Measurements from ENCODE around the gene CREG2. TPM values are rescaled to one million over a fixed set of nuclear protein-coding genes. Genes with fewer than 3 reads are reported as not detected.
"Not testable (repeated sequence)": the region's sequence is repeated elsewhere in the genome, so short reads cannot be mapped to it uniquely, and the experiment has no call there.

CREG2 gene
- total RNA-seq, 1 donor from 2014 or later: not detected

DNA sequence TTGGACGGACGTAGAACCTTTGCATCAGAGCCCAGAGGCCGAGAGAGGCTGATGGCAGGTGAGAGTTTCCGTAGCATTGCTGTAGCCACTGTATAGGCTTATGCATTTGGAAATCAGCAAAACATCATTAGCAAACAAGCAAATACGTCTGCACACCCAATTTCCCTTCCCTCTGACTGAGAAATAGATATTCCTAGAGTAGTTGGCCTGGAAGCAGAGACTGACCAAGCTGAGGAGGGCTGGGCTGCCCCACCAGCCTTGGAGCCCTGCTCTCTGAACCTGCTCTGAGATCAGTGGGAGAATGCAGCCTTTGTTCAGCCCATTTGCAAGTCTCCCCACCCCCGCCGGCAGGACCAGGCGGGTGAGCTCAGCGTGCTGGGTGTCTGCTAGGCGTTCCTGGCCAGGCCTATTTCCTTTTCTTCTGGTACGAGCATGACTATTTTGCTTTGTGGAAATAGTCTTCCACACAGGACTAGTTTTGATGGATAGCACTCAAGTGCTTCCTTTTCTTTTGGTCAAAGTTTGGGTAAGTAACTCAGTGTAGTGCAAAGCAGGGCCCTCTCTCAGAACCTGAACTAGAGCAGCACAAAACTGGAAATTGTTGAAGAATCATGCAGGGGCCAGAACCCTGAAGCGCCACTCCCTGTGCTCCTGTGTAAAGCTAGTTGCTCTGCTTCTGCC lies 56.9 kb downstream of the CREG2 start:
- ATAC-seq (peak; percentile 74), DNase-seq (ENCODE audit: missing footprints) (peak; percentile 79)
- intact Hi-C loops (cut with DNase I): no loop called here

DNA sequence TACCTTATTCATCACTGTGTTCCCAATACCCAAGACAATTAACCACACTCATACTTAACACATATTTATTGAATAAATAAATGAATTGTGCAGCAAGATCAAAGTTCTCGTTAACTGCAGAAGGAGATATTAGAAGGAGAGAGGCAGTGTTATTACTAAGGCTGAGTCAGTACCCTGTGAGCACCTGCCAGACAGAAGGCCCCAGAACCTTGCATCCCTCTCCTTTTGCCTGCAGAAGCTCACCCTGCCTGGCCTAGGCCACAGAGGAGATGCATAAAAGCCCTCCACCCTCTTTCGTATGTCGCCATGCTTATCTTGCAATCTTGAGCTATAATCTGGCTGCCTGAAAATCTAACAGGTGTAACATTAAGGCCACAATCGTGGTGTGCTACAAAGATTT lies 58.3 kb downstream of the CREG2 start:
- DNase-seq (ENCODE audit: missing footprints) (no peak), ATAC-seq (no peak)
- intact Hi-C loops (cut with DNase I): no loop called here

DNA sequence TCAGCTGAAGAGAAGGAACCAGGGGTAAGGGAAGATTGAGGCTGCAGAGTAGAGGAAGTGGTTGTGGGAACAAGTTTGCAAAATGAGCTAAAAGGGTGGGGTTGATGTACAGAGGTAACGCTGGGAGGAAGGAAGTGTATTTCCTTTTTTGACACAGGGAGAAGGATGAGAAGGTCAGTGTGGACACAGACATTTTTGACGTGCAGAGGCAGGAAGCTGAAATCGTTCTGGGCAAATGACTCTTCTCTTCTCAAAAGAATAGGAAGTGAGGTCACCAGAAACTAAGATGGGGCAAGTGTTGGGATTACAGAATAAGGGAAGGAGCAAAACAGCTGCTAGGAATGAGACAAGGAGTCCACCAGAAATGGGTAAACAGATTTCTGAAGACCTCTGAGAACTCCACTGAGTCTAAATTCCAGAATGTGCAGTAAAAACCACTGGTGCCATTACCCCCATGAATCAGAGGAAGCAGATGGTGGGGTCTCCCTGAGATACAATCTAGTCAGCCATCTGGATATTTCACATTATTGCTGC lies 58.8 kb downstream of the CREG2 start:
- ATAC-seq (peak; percentile 88), DNase-seq (ENCODE audit: missing footprints) (no peak)
- intact Hi-C loops (cut with DNase I): no loop called here

DNA sequence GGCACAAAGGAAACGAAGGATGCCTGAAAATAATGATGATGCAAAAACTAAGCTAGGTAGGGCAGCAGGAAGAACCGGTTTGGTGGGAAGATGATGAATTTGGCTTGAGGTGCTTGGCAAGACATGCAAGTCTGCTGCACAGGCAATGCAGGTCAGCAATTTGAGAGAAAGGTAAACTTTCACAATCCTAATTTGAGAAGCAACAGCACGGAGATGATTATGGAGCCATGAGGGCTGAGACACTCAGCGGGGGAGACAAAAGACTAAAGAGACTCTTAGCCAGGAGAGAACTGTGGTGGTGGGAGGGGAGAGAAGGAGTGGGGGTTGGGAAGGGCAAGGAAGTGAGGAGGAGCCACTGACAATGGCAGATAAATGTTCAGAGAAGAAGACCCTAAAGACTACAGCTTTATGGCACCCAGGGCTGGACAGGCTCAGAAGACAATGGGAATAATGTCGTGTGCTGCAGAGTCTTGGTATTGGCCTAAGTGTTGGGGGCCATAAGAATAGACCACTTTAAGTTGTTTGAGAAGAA lies 59.4 kb downstream of the CREG2 start:
- DNase-seq (ENCODE audit: missing footprints): no peak
- intact Hi-C loops (cut with DNase I): no loop called here
- no peak for ATAC-seq

DNA sequence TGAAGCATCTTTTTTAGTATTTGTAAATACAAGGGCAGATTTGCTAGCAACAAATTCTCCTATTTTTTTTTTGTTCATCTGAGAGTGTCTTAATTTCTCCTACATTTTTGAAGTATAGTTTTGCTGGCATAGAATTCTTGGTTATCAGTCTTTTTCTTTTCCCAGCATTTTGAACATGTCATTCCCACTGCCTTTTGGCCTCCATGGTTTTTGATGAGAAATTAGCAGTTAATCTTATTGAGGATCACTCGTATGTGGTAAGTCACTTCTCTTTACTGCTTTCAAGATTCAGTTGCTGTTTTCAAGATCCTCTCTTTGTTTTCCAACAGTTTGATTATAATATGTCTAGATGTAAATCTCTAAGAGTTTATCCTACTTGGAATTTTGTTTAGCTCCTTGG lies 61.9 kb downstream of the CREG2 start:
- intact Hi-C loops (cut with DNase I): no loop called here
- ATAC-seq (no peak), DNase-seq (ENCODE audit: missing footprints) (no peak)

DNA sequence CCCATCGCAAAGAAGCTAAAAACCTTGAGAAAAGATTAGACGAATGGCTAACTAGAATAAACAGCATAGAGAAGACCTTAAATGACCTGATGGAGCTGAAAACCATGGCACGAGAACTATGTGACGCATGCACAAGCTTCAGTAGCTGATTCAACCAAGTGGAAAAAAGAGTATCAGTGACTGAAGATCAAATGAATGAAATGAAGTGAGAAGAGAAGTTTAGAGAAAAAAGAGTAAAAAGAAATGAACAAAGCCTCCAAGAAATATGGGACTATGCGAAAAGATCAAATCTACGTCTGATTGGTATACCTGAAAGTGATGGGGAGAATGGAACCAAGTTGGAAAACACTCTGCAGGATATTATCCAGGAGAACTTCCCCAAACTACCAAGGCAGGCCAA lies 70.7 kb downstream of the CREG2 start:
- ATAC-seq; DNase-seq (ENCODE audit: missing footprints); intact Hi-C loops (cut with DNase I): not testable (repeated sequence)

DNA sequence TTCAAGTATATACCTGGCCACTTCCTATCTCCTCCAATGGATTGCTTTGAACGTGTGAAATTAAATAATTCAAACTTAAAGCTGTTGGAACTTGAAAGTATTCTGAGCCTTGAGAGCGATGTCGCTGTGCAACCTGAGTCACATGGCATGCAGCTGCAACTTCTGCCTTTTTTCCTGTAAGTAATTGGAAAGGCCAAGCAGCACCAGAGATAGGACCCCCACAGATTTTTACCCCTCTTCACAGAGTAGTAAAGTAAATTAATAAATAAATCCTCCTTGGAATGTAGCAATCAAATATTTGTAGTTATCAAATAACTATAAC lies 75.6 kb downstream of the CREG2 start:
- intact Hi-C loops (cut with DNase I): no loop called here
- DNase-seq (ENCODE audit: missing footprints) (no peak), ATAC-seq (no peak)

DNA sequence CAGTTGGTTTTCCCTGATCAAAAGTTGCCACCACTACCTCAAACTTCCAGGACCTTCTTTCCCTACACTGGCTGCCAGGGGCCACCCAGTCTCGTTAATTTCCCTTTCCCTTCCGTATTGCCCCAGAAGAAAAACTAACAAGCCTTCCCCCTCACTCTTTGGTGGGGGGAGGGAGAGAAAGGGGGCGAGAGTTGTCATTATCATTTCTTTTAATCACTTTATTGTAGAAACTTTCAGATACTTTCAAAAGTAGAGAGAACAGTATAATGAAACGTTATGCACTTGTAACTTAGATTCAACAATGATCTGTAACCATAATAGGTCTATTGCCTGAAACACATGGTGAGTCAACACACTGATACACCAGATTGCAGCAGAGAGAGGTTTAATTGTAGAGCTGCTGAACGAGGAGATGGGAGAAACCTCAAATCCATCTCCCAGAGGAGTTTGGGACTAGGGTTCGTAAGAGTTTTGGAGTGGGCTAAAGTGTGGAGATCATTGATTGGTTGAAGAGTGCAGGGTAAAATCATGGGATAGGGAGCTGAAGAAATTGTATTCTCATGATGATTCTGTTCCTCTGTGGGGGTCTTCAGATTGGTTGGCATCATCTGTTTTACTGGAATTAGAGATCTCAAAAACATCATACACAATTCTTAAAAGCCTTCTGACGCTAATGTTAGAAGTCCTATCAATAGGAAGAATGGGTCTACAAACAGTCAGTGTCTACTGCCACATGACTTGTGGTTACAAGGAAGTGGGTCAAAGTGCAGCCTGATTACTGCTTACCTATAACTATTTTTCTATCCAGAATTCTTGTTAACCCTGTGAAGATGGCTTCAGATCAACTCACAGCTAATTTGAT lies 76.2 kb downstream of the CREG2 start:
- ATAC-seq: no peak
- intact Hi-C loops (cut with DNase I): no loop called here

DNA sequence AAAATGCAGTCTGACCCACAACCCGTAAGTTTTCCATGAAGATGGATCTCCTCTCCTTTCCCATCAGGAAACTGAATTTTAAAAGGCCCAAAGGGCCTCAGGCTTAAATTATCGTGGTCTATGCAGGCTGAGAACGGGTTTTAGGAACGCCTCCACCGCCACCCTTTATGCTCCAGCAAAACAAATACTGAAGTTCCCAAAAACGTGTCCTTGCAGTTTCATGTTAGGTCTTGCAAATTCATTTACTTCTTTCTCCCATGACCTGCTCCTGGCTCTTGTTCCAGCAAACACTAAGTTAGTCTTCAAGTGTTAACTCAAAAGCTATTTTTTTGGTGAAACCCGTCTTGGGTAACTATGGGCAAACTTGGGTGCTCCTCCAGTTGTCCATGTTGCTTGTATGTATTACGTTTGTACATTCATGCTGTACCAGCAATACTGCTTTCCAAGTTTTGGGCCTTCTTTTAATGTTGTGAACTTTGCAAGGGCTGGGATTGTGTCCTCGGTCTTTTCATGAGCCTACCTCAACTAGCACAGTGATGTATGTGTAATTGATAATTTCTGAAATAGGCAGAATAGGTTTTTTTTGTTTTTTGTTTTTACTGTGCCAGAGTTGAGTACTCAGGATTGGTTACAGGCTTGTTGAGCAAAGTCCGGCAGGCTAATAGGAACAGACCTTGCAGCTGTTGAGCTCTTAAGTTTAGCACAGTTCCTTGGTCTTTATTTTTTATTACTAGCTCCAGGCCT lies 77.0 kb downstream of the CREG2 start:
- DNase-seq (ENCODE audit: missing footprints) (no peak), ATAC-seq (no peak)
- intact Hi-C loops (cut with DNase I): no loop called here

More for the DNA sequence above, 76.2 kb downstream of the CREG2 start:
- no peak for DNase-seq (ENCODE audit: missing footprints)

DNA sequence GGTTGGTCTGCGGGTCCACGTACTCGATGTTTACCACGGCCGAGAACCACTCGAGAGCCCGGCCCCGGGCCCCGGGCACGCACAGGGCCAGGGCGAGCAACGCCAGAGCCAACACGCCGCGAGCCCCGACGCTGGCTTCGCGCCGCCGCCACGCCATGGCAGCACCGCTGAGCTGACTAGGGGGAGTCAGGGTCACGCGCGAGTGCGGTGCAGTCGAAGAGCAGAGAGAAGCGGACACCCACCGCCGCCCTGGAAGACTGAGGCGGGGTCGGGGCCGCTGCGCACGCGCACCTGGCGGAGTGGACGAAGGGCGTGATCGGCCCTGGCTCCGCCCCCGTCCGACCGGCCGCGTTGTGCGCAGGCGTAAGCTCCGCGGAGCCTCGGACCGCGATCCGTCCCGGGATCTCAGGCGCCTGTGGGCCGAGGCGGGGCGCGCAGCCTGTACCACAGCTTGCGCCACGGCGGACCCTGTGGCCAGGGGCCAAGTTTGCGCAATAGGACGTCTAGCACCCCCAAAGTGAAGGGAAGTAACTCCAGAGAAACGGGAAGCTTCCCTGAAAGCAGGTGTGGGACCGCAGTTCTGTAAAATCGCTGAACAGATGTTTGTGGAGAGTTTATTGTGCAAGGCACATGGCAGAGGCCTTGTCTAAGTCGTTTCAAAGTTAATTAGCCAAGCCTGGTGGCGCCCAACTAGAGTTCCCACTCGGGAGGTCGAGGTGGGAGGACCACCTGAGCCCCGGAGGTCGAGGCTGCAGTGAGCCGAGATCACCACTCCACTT lies 78.7 kb downstream of the CREG2 start, which contains the start of gene RNF149:
RNF149 (minus strand) TSS at position 270 of the 779 bp plus-strand sequence; CDS start at position 157, 113 bp downstream.
- ATAC-seq: peak; percentile 97
- intact Hi-C loops (cut with DNase I): loop anchor here (5.0 kb wide), 1 partner anchor 56 kb away; the partner anchor contains the start of gene CNOT11
- DNase-seq (ENCODE audit: missing footprints): peak; percentile 98

DNA sequence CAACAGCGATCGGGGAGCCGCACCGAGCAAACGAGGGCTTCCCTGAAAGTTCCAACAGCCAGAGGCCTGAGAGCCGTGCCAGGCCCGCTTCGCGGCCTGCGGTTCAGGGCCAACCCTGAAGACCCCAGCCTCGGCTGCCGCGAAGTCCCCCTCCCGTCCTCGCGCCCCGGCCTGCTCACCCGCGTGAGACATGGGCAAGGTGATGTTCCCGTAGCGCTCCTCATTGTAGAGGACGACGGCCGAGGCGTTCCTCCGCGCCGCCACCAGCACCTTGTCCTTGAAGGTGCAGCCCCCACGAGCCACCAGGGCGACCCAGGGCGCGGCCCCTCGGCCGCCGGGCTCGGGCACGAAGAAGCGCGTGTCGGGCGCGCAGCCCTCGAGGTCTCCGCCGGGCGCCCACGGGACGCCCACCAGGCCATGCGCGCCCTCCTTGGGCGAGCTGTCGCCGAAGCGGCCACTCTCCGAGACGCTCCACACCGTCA lies 79.3 kb downstream of the CREG2 start:
- intact Hi-C loops (cut with DNase I): loop anchor here (5.0 kb wide), 1 partner anchor 56 kb away; the partner anchor contains the start of gene CNOT11
- peak; percentile 71 for DNase-seq (ENCODE audit: missing footprints)
- ATAC-seq: peak; percentile 25

DNA sequence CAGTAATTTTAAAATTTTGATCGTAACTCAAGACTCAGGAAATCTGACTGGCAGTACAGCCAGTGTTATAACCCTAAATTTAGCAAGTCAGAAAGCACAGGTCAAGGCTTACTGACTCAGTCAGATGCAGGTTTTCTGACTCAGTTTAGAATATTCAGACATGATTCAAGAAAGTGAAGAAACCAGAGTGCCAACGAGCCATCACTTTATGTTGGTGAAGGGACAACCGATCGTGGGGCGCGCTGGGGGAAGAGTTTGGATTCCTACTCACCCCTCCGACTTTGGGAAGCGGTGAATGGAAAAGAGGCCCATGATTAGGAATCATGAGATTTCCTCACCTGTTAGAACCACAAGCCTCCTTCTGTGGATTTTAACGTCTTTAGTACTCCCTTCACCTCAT lies 79.8 kb downstream of the CREG2 start:
- DNase-seq (ENCODE audit: missing footprints) (no peak), ATAC-seq (no peak)
- intact Hi-C loops (cut with DNase I): loop anchor here (5.0 kb wide), 1 partner anchor 55 kb away; the partner anchor contains the start of gene CNOT11

DNA sequence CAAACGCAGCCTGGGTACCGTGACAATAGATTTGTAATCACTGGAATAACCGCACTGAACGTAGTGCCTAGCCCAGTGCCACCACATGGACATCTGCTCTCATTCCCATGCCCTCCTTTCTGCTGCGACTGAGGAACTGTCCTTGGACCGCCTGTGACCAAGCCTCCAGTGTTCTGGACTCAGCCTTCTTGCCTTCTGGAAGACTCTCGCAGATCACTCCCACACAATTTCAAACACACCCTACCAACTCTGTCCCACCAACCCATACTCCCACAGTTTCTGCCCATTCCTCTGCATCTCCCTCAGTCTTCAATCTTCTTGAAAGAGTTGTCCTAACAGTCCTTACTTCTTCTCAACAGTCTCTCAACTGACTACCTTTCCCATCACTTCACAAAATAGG lies 80.9 kb downstream of the CREG2 start:
- no peak for ATAC-seq
- intact Hi-C loops (cut with DNase I): loop anchor here (5.0 kb wide), 1 partner anchor 54 kb away; the partner anchor contains the start of gene CNOT11
- no peak for DNase-seq (ENCODE audit: missing footprints)

DNA sequence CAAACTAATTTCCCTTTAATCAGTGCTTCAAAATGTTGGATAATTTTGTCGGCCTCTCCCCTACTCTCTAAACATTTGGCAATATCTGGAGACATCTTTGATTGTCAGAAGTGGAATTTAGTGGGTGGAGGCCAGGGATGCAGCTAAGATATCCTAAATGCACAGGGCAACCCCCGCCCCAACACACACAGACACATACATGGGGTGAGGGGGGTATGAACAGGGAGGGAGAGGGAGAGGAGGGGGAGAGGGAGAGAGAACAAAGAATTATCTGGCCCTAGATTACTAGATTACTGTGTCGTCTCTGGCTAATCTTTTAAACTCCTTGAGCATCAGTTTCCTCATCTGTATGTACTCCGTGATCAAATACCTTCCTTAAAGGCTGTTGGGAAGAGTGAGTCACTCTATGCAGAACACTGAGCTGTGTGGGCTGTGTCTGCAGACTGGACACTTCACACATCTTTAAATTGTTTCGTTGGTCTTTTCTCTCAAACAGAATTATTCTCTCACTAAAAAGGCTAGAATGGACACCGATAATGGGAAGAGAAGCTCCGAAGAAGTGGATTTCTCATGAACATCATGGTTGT lies 81.7 kb downstream of the CREG2 start:
- DNase-seq (ENCODE audit: missing footprints) (no peak), ATAC-seq (no peak)
- intact Hi-C loops (cut with DNase I): loop anchor here (5.0 kb wide), 1 partner anchor 53 kb away; the partner anchor contains the start of gene CNOT11

DNA sequence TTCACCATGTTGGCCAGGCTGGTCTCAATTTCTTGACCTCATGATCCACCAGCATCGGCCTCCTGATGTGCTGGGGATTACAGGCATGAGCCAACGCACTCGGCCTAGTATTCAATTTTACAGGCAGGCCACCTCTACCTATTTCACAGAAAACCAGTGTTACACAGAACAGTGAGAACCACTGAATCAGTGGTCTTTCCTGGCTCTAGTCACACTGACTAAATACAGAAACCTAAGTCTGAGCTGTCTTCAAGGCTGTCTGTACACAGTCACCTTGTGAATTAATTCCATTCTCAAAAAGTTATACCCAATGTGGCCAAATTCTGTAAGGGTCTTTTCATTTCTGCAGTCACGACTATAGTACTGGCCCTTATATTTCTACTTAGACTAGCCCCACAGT lies 82.3 kb downstream of the CREG2 start:
- ATAC-seq: no peak
- DNase-seq (ENCODE audit: missing footprints): no peak
- intact Hi-C loops (cut with DNase I): loop anchor here (5.0 kb wide), 1 partner anchor 53 kb away; the partner anchor contains the start of gene CNOT11

DNA sequence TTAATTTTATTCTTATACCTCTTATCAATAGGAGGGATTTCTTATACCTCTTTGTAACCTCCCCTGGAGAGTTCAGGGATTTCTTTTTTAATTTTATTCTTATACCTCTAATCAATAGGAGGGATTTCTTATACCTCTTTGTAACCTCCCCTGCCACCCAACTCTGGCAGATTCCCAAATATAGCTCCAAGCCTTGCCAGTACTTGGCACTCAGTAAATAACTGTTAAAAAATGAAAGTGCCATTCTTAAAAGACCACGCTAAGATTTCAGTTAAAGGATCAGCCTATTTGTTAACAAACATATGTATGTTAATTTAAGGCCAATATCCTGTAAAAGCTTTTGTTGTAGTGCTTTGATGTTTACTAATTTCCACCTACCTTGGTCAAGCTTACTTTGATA lies 83.6 kb downstream of the CREG2 start:
- DNase-seq (ENCODE audit: missing footprints): no peak
- no peak for ATAC-seq
- intact Hi-C loops (cut with DNase I): no loop called here

DNA sequence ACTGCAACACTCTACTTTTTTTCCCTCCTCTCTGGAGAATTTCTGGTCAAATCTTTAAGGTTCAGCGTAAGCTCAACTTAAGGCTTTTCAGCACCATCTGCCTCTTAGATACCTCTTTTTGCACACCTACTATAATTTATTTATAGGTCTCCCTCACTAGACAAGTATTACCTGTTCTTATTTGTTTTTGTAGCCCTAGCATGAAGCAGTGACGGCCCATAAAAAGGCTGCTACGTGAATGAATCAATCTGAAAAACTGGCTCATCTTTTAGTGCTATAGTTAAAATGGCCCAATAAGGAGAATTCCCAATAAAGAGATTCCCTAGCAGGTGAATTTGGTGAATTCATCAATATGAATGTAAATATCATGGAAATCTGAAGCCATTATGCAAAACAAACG lies 85.3 kb downstream of the CREG2 start:
- no peak for DNase-seq (ENCODE audit: missing footprints)
- no peak for ATAC-seq
- intact Hi-C loops (cut with DNase I): no loop called here
